SK-N-SH treated with all-trans-retinoic acid at 6 μM for 48 hours (cell line): ENCODE measurements around the gene PRDM10.
"Not testable (repeated sequence)": the region's sequence is repeated elsewhere in the genome, so short reads cannot be mapped to it uniquely, and the experiment has no call there.

Experiments
- ATAC-seq: fragments of 200-7000 bp; cut with Tn5 transposase; 3 replicates; pipeline ENCODE4 v1.9.1; 2020; ENCODE audit warnings: mild to moderate bottlenecking, moderate library complexity
- ARNTL ChIP-seq: fragments of 450-650 bp; formaldehyde crosslinking; IDR thresholded peaks from 2 replicates; pipeline ENCODE4 v1.5.0; 2020; ENCODE audit warnings: low read depth, mild to moderate bottlenecking, moderate library complexity, borderline replicate concordance
- BACH2 ChIP-seq: fragments of 250-450 bp; sonication (Bioruptor Pico); IDR thresholded peaks from 2 replicates; pipeline ENCODE4 v1.9.0; 2021; ENCODE audit warnings: mild to moderate bottlenecking, borderline replicate concordance
- CSDC2 ChIP-seq: fragments of 250-450 bp; sonication (Bioruptor Pico); IDR thresholded peaks from 2 replicates; pipeline ENCODE4 v1.5.0; 2020; ENCODE audit warnings: mild to moderate bottlenecking, moderate library complexity
- ESRRG ChIP-seq: fragments of 250-450 bp; sonication (Bioruptor Pico); IDR thresholded peaks from 2 replicates; pipeline ENCODE4 v1.6.1; 2021; ENCODE audit warnings: mild to moderate bottlenecking
- ISL1 ChIP-seq: fragments of 250-450 bp; sonication (Bioruptor Pico); IDR thresholded peaks from 2 replicates; pipeline ENCODE4 v2.1.2; 2022; ENCODE audit warnings: mild to moderate bottlenecking, moderate library complexity
- OSR1 ChIP-seq: fragments of 250-450 bp; sonication (Bioruptor Pico); IDR thresholded peaks from 2 replicates; pipeline ENCODE4 v1.8.0; 2022; ENCODE audit warnings: moderate library complexity, mild to moderate bottlenecking, inconsistent platforms
- PATZ1 ChIP-seq: fragments of 250-450 bp; sonication (Bioruptor Pico); IDR thresholded peaks from 2 replicates; pipeline ENCODE4 v1.8.0; 2020; ENCODE audit warnings: mild to moderate bottlenecking, moderate library complexity, borderline replicate concordance
- PPARA ChIP-seq: fragments of 250-450 bp; sonication (Bioruptor Pico); IDR thresholded peaks from 2 replicates; pipeline ENCODE4 v1.5.0; 2020; ENCODE audit warnings: mild to moderate bottlenecking, borderline replicate concordance
- SNAI2 ChIP-seq: fragments of 250-450 bp; sonication (Bioruptor Pico); IDR thresholded peaks from 2 replicates; pipeline ENCODE4 v1.5.0; 2020; ENCODE audit warnings: mild to moderate bottlenecking, moderate library complexity
- TCF4 ChIP-seq: fragments of 250-450 bp; sonication (Bioruptor Pico); IDR thresholded peaks from 2 replicates; pipeline ENCODE4 v1.8.0; 2021; ENCODE audit warnings: mild to moderate bottlenecking, moderate library complexity, borderline replicate concordance
- TOX ChIP-seq: fragments of 250-450 bp; sonication (Bioruptor Pico); IDR thresholded peaks from 2 replicates; pipeline ENCODE4 v1.8.0; 2021; ENCODE audit warnings: mild to moderate bottlenecking, moderate library complexity, borderline replicate concordance
- TSHZ2 ChIP-seq: fragments of 250-450 bp; sonication (Bioruptor Pico); IDR thresholded peaks from 2 replicates; pipeline ENCODE4 v1.5.0; 2020; ENCODE audit warnings: mild to moderate bottlenecking, moderate library complexity
- ZC3H10 ChIP-seq: fragments of 250-450 bp; sonication (Bioruptor Pico); IDR thresholded peaks from 2 replicates; pipeline ENCODE4 v1.5.1; 2021; ENCODE audit warnings: mild to moderate bottlenecking, moderate library complexity
- ZFP3 ChIP-seq: fragments of 250-450 bp; sonication (Bioruptor Pico); IDR thresholded peaks from 2 replicates; pipeline ENCODE4 v1.5.0; 2020; ENCODE audit warnings: mild to moderate bottlenecking, moderate library complexity
- ZFP30 ChIP-seq: fragments of 450-650 bp; formaldehyde crosslinking; IDR thresholded peaks from 2 replicates; pipeline ENCODE4 v1.5.0; 2022; ENCODE audit warnings: mild to moderate bottlenecking, moderate library complexity
- ZNF565 ChIP-seq: fragments of 450-650 bp; formaldehyde crosslinking; conservative IDR thresholded peaks from 2 replicates; pipeline ENCODE4 v1.5.0; 2020; ENCODE audit warnings: low read depth, mild to moderate bottlenecking, moderate library complexity
- ZNF70 ChIP-seq: fragments of 450-650 bp; formaldehyde crosslinking; IDR thresholded peaks from 2 replicates; pipeline ENCODE4 v1.5.0; 2020; ENCODE audit warnings: mild to moderate bottlenecking, moderate library complexity
- ZNF8 ChIP-seq: fragments of 450-650 bp; formaldehyde crosslinking; IDR thresholded peaks from 2 replicates; pipeline ENCODE4 v1.5.0; 2020; ENCODE audit warnings: mild to moderate bottlenecking, moderate library complexity
- TF ChIP-seq, protein P1 (sequence below): fragments of 250-450 bp; sonication (Bioruptor Pico); IDR thresholded peaks from 2 replicates; pipeline ENCODE4 v1.5.1; 2021; ENCODE audit warnings: mild to moderate bottlenecking, moderate library complexity
- TF ChIP-seq, protein P2 (sequence below): fragments of 250-450 bp; sonication (Bioruptor Pico); IDR thresholded peaks from 2 replicates; pipeline ENCODE4 v1.8.0; 2021; ENCODE audit warnings: low read depth, mild to moderate bottlenecking, moderate library complexity, borderline replicate concordance
- TF ChIP-seq, protein P3 (sequence below): fragments of 250-450 bp; sonication (Bioruptor Pico); IDR thresholded peaks from 2 replicates; pipeline ENCODE4 v1.5.1; 2020; ENCODE audit warnings: low read depth, mild to moderate bottlenecking, moderate library complexity

The PRDM10 gene

GRCh38 chr11:129959687-129960086, 42.9 kb downstream of the PRDM10 start:
- ATAC-seq = no peak
- TF ChIP-seq, protein P1, sequence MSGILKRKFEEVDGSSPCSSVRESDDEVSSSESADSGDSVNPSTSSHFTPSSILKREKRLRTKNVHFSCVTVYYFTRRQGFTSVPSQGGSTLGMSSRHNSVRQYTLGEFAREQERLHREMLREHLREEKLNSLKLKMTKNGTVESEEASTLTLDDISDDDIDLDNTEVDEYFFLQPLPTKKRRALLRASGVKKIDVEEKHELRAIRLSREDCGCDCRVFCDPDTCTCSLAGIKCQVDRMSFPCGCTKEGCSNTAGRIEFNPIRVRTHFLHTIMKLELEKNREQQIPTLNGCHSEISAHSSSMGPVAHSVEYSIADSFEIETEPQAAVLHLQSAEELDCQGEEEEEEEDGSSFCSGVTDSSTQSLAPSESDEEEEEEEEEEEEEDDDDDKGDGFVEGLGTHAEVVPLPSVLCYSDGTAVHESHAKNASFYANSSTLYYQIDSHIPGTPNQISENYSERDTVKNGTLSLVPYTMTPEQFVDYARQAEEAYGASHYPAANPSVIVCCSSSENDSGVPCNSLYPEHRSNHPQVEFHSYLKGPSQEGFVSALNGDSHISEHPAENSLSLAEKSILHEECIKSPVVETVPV (CRISPR knock-in tag) = no peak
- TF ChIP-seq ARNTL (no peak), CSDC2 (CRISPR knock-in tag) (no peak), PATZ1 (CRISPR knock-in tag) (no peak), BACH2 (CRISPR knock-in tag) (no peak), ZNF70 (CRISPR knock-in tag) (no peak), ZNF8 (CRISPR knock-in tag) (no peak), TCF4 (no peak), ZFP30 (CRISPR knock-in tag) (no peak), OSR1 (no peak), SNAI2 (CRISPR knock-in tag) (no peak), TOX (CRISPR knock-in tag) (no peak), ZFP3 (CRISPR knock-in tag) (no peak), ESRRG (CRISPR knock-in tag) (no peak), ISL1 (no peak), ZNF565 (CRISPR knock-in tag) (no peak), TSHZ2 (no peak), ZC3H10 (CRISPR knock-in tag) (no peak)
- TF ChIP-seq, protein P2, sequence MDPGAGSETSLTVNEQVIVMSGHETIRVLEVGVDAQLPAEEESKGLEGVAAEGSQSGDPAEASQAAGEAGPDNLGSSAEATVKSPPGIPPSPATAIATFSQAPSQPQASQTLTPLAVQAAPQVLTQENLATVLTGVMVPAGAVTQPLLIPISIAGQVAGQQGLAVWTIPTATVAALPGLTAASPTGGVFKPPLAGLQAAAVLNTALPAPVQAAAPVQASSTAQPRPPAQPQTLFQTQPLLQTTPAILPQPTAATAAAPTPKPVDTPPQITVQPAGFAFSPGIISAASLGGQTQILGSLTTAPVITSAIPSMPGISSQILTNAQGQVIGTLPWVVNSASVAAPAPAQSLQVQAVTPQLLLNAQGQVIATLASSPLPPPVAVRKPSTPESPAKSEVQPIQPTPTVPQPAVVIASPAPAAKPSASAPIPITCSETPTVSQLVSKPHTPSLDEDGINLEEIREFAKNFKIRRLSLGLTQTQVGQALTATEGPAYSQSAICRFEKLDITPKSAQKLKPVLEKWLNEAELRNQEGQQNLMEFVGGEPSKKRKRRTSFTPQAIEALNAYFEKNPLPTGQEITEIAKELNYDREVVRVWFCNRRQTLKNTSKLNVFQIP = no peak
- TF ChIP-seq, protein P3, sequence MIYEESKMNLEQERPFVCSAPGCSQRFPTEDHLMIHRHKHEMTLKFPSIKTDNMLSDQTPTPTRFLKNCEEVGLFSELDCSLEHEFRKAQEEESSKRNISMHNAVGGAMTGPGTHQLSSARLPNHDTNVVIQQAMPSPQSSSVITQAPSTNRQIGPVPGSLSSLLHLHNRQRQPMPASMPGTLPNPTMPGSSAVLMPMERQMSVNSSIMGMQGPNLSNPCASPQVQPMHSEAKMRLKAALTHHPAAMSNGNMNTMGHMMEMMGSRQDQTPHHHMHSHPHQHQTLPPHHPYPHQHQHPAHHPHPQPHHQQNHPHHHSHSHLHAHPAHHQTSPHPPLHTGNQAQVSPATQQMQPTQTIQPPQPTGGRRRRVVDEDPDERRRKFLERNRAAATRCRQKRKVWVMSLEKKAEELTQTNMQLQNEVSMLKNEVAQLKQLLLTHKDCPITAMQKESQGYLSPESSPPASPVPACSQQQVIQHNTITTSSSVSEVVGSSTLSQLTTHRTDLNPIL = no peak

DNA sequence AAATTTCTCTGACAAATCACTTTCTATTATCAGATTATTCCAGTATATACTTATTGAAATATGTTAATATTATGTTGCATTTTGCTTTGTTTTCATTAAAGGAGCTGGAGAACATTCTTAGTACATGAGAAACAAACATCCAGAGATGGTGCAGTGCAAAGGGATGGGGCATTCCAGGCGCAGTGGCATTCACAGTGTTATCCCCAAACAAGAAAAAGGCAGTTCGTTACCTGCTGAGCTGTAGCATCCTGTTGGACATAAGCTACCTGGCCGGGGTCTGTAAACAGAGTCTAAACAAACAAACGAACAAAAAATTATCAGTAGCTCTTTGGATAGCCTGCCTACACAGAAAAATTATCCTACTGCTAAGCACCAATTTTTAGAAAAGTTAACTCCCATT, 47.4 kb downstream of the PRDM10 start:
- TF ChIP-seq PPARA = no peak
- TF ChIP-seq TOX (CRISPR knock-in tag) = no peak
- TF ChIP-seq ISL1 = no peak
- no peak for TF ChIP-seq PATZ1 (CRISPR knock-in tag)
- TF ChIP-seq ZFP3 (CRISPR knock-in tag) = no peak
- no peak for TF ChIP-seq TSHZ2
- TF ChIP-seq, protein P2 = no peak
- TF ChIP-seq BACH2 (CRISPR knock-in tag) = no peak
- no peak for TF ChIP-seq ARNTL
- TF ChIP-seq ZNF8 (CRISPR knock-in tag) = no peak
- no peak for TF ChIP-seq ZC3H10 (CRISPR knock-in tag)
- TF ChIP-seq SNAI2 (CRISPR knock-in tag) = no peak
- TF ChIP-seq, all 23 proteins: peak for 0
- no peak for ATAC-seq

DNA sequence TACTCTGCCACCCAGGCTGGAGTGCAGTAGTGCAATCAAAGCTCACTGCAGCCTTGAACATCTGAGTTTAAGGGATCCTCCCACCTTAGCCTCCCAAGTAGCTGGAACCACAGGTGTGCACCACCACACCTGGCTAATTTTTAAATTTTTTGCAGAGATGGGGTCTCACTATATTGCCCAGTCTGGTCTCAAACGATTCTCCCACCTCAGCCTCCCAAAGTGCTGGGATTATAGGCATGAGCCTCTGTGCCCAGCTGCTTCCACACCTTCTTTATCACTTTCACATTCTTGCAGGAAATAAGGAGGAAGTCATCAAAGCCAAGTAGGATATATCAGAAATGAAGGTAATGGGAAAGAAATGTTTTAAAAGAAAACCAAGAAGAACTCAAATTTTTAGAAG, 47.9 kb downstream of the PRDM10 start:
- not testable (repeated sequence) for ATAC-seq
